GM19455 (cell line): ENCODE data around the gene SLC35A4.
"Not testable (repeated sequence)": the region's sequence is repeated elsewhere in the genome, so short reads cannot be mapped to it uniquely, and the experiment has no call there.

ENCODE experiments used
- ATAC-seq: cut with Tn5 transposase; IDR thresholded peaks from one replicate; pipeline ENCODE4 v1.9.1; 2021; ENCODE audit not compliant: unreplicated experiment

Gene SLC35A4

GRCh38 chr5:140588311-140589070, 23.9 kb downstream of the SLC35A4 start:
- no peak for ATAC-seq

- ATAC-seq: no peak
Observed at GRCh38 chr5:140590861-140591260, 26.2 kb downstream of the SLC35A4 start.

- no peak for ATAC-seq
Observed at GRCh38 chr5:140591747-140592372, 27.2 kb downstream of the SLC35A4 start.

GRCh38 chr5:140593070-140593469, 28.4 kb downstream of the SLC35A4 start:
- not testable (repeated sequence) for ATAC-seq

- ATAC-seq: no peak
Observed at GRCh38 chr5:140594169-140594568, 29.5 kb downstream of the SLC35A4 start.

- ATAC-seq: no peak
Observed at GRCh38 chr5:140595538-140596300, 31.1 kb downstream of the SLC35A4 start.

GRCh38 chr5:140596321-140596741, 31.7 kb downstream of the SLC35A4 start:
- no peak for ATAC-seq

- no peak for ATAC-seq
Observed at GRCh38 chr5:140598836-140599235, 34.2 kb downstream of the SLC35A4 start.

GRCh38 chr5:140600096-140600495, 35.5 kb downstream of the SLC35A4 start:
- no peak for ATAC-seq

GRCh38 chr5:140602147-140602546, 37.5 kb downstream of the SLC35A4 start:
- ATAC-seq: no peak

GRCh38 chr5:140603446-140603698, 38.7 kb downstream of the SLC35A4 start:
- not testable (repeated sequence) for ATAC-seq

- no peak for ATAC-seq
Observed at GRCh38 chr5:140603734-140604133, 39.1 kb downstream of the SLC35A4 start.

GRCh38 chr5:140605879-140606278, 41.3 kb downstream of the SLC35A4 start:
- no peak for ATAC-seq

GRCh38 chr5:140607031-140607430, 42.4 kb downstream of the SLC35A4 start:
- ATAC-seq: no peak

GRCh38 chr5:140608722-140609121, 44.1 kb downstream of the SLC35A4 start:
- ATAC-seq: no peak

GRCh38 chr5:140609126-140609525, 44.5 kb downstream of the SLC35A4 start:
- ATAC-seq: no peak

GRCh38 chr5:140611020-140611521, 46.4 kb downstream of the SLC35A4 start:
- ATAC-seq: no peak
